Activated B cell treated with CpG ODN at 0.5 μM for 24 hours (primary cell): Measurements from ENCODE around the gene NTN3. TPM values are rescaled to one million over a fixed set of nuclear protein-coding genes. Genes with fewer than 3 reads are reported as not detected.

ENCODE experiments used
- ATAC-seq: fragments of 200-7000 bp; cut with Tn5 transposase; one replicate; pipeline ENCODE4 v1.10.0; 2021; ENCODE audit warnings: low read depth, mild to moderate bottlenecking, moderate library complexity
- CTCF ChIA-PET: fragments of 350-600 bp; sonication (Branson Sonifier 250); formaldehyde crosslinking; loops from one replicate; lab custom pipeline; 2021; ENCODE audit warnings: antibody characterized with exemption; lab: Charles Lee
- POLR2A ChIA-PET: fragments of 350-600 bp; sonication (Branson Sonifier 250); formaldehyde crosslinking; loops from one replicate; lab custom pipeline; 2021; ENCODE audit warnings: antibody characterized with exemption; lab: Charles Lee
- DNase-seq: peaks from one replicate; pipeline ENCODE4 v3.0.0; 2022
- H3K27ac Mint-ChIP-seq: one replicate; pipeline ENCODE4 v1.8.0; 2020; ENCODE audit warnings: mixed read lengths
- H3K27me3 Mint-ChIP-seq: one replicate; pipeline ENCODE4 v1.8.0; 2021; ENCODE audit warnings: mixed read lengths
- H3K36me3 Mint-ChIP-seq: one replicate; pipeline ENCODE4 v1.8.0; 2021; ENCODE audit warnings: low read depth, mixed read lengths
- H3K4me1 Mint-ChIP-seq: one replicate; pipeline ENCODE4 v1.8.0; 2021; ENCODE audit warnings: mixed read lengths
- H3K4me3 Mint-ChIP-seq: one replicate; pipeline ENCODE4 v1.8.0; 2020; ENCODE audit warnings: mild to moderate bottlenecking, mixed read lengths
- H3K9me3 Mint-ChIP-seq: one replicate; pipeline ENCODE4 v1.8.0; 2020; ENCODE audit warnings: mixed read lengths
- intact Hi-C: fragments of 100-400 bp; cut with micrococcal nuclease; formaldehyde crosslinking; loops from one replicate; pipeline ENCODE4 v1.15.1; 2024
- total RNA-seq: library from RNA; stranded (reverse); gene quantifications from 2 replicates; pipeline ENCODE4 v1.2.3, GENCODE V29; 2022
- TF ChIP-seq, protein P1 (sequence below): fragments of 200-600 bp; IDR thresholded peaks from one replicate; pipeline ENCODE4 v1.8.0; 2022; ENCODE audit warnings: antibody characterized with exemption, mild to moderate bottlenecking

NTN3 gene
- total RNA-seq, 1 donor from 2014 or later, result not detected

DNA sequence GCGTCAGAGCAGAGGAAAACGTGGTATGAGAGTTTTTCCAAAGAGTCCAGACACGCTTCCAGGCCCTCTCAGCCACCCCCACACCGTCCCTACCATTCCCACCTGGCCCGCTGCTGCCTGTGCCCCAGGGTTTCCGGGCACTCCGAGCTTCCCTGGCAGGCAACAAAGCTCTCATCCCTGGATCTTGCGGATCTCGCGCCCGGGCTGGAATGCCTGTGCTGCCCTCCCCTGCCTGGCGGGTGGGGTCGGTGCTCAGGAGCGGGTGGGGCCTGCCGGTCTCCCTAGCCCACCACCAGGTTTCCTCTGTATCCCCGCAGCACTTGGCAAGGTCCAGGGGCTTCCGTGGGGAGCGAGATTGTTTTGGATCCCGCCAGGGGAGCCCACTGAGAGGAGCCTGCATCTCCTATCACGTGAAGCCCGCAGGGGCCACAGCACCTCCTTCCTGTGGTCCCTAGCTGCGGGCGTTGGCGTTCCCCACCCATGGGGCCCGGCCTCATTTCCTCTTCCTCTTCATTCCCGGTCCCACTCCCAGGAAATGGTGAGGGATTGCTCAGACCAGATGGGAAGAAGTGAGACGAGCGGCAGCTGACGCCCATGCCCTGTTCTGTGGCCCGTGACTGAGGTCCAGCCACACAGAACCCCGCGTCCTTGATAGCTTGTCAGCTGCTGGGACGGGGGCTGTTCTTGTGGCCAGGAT is 14.9 kb downstream of the NTN3 start:
- no peak for ATAC-seq
- intact Hi-C loops, result loop anchor here (2.0 to 5.0 kb wide), 2 partner anchors 17 to 234 kb away; partner anchors contain the start of gene ECI1
- CTCF ChIA-PET, result interaction anchor here (0.9 to 3.1 kb wide), 7 partner anchors 12 to 464 kb away, joined by 3 to 21 read pairs (median 4); partner anchors contain the start of genes CCNF and ECI1
- Mint-ChIP-seq H3K9me3 (no peaks in the 10 kb centered on the region), H3K4me1 (peaks cover 26% of the 10 kb centered on the region), H3K27me3 (no peaks in the 10 kb centered on the region), H3K36me3 (no peaks in the 10 kb centered on the region), H3K27ac (no peak overlapping the region), H3K4me3 (no peak overlapping the region)
- TF ChIP-seq, protein P1, sequence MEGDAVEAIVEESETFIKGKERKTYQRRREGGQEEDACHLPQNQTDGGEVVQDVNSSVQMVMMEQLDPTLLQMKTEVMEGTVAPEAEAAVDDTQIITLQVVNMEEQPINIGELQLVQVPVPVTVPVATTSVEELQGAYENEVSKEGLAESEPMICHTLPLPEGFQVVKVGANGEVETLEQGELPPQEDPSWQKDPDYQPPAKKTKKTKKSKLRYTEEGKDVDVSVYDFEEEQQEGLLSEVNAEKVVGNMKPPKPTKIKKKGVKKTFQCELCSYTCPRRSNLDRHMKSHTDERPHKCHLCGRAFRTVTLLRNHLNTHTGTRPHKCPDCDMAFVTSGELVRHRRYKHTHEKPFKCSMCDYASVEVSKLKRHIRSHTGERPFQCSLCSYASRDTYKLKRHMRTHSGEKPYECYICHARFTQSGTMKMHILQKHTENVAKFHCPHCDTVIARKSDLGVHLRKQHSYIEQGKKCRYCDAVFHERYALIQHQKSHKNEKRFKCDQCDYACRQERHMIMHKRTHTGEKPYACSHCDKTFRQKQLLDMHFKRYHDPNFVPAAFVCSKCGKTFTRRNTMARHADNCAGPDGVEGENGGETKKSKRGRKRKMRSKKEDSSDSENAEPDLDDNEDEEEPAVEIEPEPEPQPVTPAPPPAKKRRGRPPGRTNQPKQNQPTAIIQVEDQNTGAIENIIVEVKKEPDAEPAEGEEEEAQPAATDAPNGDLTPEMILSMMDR, result no peak
- POLR2A ChIA-PET, result interaction anchor here (0.9 to 2.6 kb wide), 8 partner anchors 11 to 331 kb away, joined by 3 to 14 read pairs (median 4); partner anchors contain the start of genes CCNF, CEMP1, ECI1 and TBC1D24
- no peak for DNase-seq

DNA sequence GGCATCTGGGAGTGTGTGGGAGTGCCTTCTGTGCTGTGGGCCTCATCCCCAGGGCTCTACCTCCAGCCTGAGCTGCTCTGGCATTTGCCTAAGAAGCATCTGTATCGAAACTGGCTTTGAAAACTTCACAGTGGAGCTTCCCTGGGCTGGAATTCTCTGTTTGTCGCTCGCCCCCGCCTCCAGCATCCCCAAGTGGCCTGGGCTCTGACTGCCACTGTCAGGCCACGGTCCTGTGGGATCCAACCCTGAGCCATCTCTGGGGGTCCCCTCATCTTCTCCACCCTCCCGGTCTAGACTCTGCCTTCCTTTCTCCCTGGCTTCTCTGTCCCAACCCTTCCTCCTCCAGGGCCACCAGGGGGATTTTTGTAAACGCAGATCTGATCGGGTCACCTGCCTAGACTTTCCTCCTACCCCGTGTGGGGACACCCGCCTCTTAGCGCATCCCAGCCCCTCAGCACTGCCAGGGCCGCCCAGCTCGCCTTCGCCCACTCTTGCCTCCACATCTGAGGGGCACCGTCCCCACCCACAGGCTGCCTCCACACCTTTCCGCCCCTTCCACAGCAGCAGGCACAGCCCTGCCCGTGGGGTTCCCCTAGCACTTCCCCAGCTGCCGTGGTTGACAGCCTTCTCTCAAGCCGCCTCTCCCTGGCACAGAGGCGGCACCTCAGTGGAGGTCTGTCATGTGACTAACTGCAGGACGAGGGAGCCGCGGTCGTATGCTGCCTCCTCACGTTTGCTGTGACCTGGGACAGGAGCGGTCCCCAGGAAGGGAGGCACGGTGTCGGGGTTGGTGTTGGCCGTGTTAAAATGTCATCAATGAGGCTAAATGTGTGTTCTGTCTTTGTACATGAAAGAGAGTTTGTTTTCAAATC is 15.8 kb downstream of the NTN3 start:
- Mint-ChIP-seq H3K9me3 (no peaks in the 10 kb centered on the region), H3K4me3 (peak overlapping the region; percentile 71), H3K27me3 (no peaks in the 10 kb centered on the region), H3K27ac (peak overlapping the region; percentile 83), H3K36me3 (no peaks in the 10 kb centered on the region), H3K4me1 (peaks cover 26% of the 10 kb centered on the region)
- ATAC-seq, result peak; percentile 97
- TF ChIP-seq, protein P1, result no peak
- DNase-seq, result peak; percentile 73
- intact Hi-C loops, result loop anchor here (1.0 to 5.0 kb wide), 11 partner anchors 13 to 464 kb away; partner anchors contain the start of genes ABCA3, ECI1 and RNPS1
- POLR2A ChIA-PET, result interaction anchor here (0.6 to 2.6 kb wide), 16 partner anchors 12 to 1209 kb away, joined by 3 to 14 read pairs (median 4); partner anchors contain the start of genes AMDHD2, CCNF, CEMP1 and ECI1
- CTCF ChIA-PET, result interaction anchor here (0.7 to 3.4 kb wide), 10 partner anchors 13 to 483 kb away, joined by 3 to 21 read pairs (median 4); partner anchors contain the start of genes CCNF and ECI1

DNA sequence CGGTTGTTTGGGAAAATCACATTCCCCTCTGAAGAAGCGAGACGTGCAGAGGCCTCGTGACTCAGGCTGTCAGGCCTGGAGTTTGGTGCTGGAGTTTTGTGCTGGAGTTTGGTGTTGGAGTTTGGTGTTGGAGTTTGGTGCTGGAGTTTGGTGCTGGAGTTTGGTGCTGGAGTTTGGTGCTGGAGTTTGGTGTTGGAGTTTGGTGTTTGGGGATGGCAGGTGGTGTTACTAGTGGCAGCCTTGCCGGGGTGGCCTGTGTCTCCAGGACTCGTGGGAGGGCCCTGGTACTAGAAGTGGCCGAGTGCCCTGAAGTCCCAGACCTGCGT is 16.4 kb downstream of the NTN3 start:
- H3K4me3 Mint-ChIP-seq, result peak overlapping the region; percentile 71
- H3K9me3 Mint-ChIP-seq, result no peaks in the 10 kb centered on the region
- no peaks in the 10 kb centered on the region for H3K36me3 Mint-ChIP-seq
- no peaks in the 10 kb centered on the region for H3K27me3 Mint-ChIP-seq
- H3K4me1 Mint-ChIP-seq, result peaks cover 23% of the 10 kb centered on the region
- TF ChIP-seq, protein P1, result no peak
- DNase-seq (no peak), ATAC-seq (no peak)
- intact Hi-C loops, result loop anchor here (1.0 to 5.0 kb wide), 11 partner anchors 13 to 464 kb away; partner anchors contain the start of genes ABCA3, ECI1 and RNPS1
- POLR2A ChIA-PET, result interaction anchor here (0.9 to 2.3 kb wide), 14 partner anchors 13 to 467 kb away, joined by 3 to 14 read pairs (median 4); partner anchors contain the start of genes AMDHD2, CCNF, ECI1 and TBC1D24
- CTCF ChIA-PET, result interaction anchor here (1.1 to 3.4 kb wide), 5 partner anchors 14 to 292 kb away, joined by 4 to 21 read pairs (median 13); partner anchors contain the start of gene CCNF
- H3K27ac Mint-ChIP-seq, result peak overlapping the region; percentile 83

DNA sequence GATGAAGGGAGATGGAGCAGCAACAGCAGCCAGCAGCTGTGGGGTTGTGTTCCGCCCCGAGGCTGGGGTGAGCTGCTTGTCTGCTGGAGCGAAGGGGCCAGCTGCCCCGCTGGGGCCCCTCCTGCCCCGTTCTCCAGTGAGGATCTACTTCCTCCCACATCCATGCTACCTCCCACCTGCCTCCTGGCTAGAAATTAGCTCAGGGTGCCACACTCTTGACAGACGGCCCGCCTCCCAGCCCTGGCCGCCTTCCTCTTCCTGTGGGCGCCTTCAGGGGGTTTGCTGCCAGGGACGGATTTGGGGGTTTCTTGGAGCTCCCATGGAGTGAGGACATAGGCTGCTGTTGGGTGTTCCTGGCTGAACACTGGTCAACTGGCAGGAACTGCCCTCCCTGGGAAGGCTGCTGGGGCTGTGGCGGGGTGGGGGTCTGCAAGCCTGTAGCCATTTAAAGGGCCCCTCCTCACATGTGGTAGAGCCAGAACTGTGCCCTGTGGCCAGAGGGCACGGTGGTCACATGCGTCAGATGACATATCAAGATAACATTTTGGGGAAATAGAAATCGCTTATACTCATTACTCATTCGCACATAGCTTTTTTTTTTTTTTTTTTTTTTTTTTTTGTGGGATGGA is 16.9 kb downstream of the NTN3 start:
- no peaks in the 10 kb centered on the region for H3K9me3 Mint-ChIP-seq
- H3K4me3 Mint-ChIP-seq, result no peak overlapping the region
- DNase-seq (no peak), ATAC-seq (no peak)
- TF ChIP-seq, protein P1, result no peak
- H3K4me1 Mint-ChIP-seq, result peaks cover 23% of the 10 kb centered on the region
- ChIA-PET CTCF (interaction anchor here (0.6 to 3.4 kb wide), 5 partner anchors 13 to 293 kb away, joined by 3 to 21 read pairs (median 13); partner anchors contain the start of genes CCNF and TBC1D24), POLR2A (interaction anchor here (0.6 to 1.5 kb wide), 9 partner anchors 18 to 467 kb away, joined by 3 to 10 read pairs (median 4); partner anchors contain the start of genes CCNF and TRAF7)
- H3K36me3 Mint-ChIP-seq, result no peaks in the 10 kb centered on the region
- H3K27ac Mint-ChIP-seq, result no peak overlapping the region
- intact Hi-C loops, result loop anchor here (1.0 to 5.0 kb wide), 11 partner anchors 13 to 465 kb away; partner anchors contain the start of genes ABCA3, ECI1 and RNPS1
- H3K27me3 Mint-ChIP-seq, result no peaks in the 10 kb centered on the region
